ENCODE data around the gene TMEM61. TPM values are rescaled to one million over a fixed set of nuclear protein-coding genes. Genes with fewer than 3 reads are reported as not detected.
"Not testable (repeated sequence)": the region's sequence is repeated elsewhere in the genome, so short reads cannot be mapped to it uniquely, and the experiment has no call there.

The TMEM61 gene
- total RNA-seq, 1 donor = not detected

DNA sequence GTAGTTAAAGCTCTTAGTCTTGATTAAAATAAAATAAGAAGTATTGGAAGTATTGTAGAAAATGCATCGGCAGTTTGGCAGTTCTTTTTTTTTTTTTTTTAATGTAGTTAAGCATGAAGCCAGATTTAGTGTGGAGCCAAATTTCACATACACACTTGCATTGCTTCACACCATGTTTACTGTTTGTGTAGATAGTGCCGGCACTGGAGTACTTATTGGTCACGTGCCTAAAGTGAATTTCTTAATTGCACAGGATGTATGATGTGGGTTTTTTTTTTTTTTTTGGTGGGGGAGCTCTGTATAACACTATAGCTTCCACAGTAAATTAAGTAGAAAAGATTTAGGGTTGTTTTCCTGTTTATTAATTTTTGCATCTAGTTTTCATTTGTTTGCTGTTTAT lies 21.2 kb upstream of the TMEM61 start:
- H3K4me3 ChIP-seq (ENCODE audit: low read depth, low read length) = no peak overlapping the region
- no peak for TF ChIP-seq CTCF (IDR thresholded peaks at IDR 0.05; ENCODE audit: insufficient read depth, low read depth, low read length)
- DNase-seq (ENCODE audit: low read depth) = peak; percentile 17

- DNase-seq (ENCODE audit: low read depth) = no peak
These were observed 17.6 kb upstream of the TMEM61 start for GRCh38 chr1:54962612-54963395.

GRCh38 chr1:54963829-54964228 lies 16.6 kb upstream of the TMEM61 start:
- DNase-seq (ENCODE audit: low read depth); H3K4me3 ChIP-seq (ENCODE audit: low read depth, low read length): not testable (repeated sequence)

More at GRCh38 chr1:54962612-54963395, 17.6 kb upstream of the TMEM61 start:
- TF ChIP-seq CTCF (IDR thresholded peaks at IDR 0.05; ENCODE audit: insufficient read depth, low read depth, low read length) = no peak
- H3K4me3 ChIP-seq (ENCODE audit: low read depth, low read length) = no peak overlapping the region

DNA sequence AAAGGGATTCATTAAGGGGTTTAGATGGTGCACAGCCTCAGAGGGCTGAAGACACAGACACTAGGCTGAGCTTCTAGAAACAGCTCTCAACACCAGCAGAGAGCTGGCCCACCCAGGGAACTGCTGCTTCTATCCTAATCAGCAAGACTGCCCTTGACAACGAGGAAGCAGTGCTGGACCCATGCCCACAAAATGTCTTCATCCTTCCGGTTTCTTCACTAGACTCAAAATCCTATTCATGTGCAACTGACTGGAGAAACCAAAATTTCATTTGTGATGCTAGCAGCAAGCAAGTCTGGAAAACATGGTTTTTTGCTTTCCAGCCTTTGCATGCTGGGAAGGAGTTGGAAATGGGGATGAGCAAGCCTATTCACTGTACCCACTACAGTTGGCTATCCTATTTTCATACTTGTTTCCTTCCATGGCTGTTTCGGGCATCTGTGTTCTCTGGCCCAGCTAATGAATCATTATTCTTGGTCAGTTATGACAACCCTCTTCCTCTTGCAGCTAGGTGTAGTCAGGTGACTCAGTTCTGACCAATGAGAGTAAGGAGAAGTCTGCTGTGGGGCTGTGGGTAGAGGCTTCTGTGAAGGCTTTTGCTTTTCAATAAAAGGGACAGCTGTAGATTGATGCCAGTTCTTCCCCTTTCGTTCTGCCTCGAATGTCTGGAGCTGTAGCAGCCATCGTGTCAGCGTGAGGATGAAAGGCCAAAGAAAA lies 14.6 kb upstream of the TMEM61 start:
- TF ChIP-seq CTCF (IDR thresholded peaks at IDR 0.05; ENCODE audit: insufficient read depth, low read depth, low read length) = no peak
- no peak overlapping the region for H3K4me3 ChIP-seq (ENCODE audit: low read depth, low read length)
- DNase-seq (ENCODE audit: low read depth) = peak; percentile 54

DNA sequence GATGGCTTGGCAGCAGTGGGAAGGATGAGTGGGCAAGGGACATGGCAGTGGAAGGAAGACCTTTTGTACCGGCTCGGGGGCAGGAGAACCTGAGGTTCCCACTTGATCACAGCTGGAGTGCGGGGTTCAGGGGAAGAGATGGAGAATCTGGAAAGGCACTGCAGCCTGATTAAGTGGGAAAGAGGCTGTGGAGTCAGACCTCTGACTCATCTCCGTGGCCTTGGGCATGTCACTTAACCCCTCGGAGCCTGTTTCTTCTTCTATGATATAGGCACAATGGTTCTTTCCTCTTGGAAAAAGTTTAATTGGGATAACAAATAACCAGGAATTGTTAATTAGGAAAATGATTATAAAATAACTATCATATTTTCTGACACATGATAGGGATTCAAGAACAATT lies 13.1 kb upstream of the TMEM61 start:
- no peak for DNase-seq (ENCODE audit: low read depth)
- H3K4me3 ChIP-seq (ENCODE audit: low read depth, low read length) = no peak overlapping the region
- TF ChIP-seq CTCF (IDR thresholded peaks at IDR 0.05; ENCODE audit: insufficient read depth, low read depth, low read length) = no peak

- no peak for DNase-seq (ENCODE audit: low read depth)
- H3K4me3 ChIP-seq (ENCODE audit: low read depth, low read length) = no peak overlapping the region
- TF ChIP-seq CTCF (IDR thresholded peaks at IDR 0.05; ENCODE audit: insufficient read depth, low read depth, low read length) = no peak
These were observed 11.9 kb upstream of the TMEM61 start for GRCh38 chr1:54968551-54968950.

DNA sequence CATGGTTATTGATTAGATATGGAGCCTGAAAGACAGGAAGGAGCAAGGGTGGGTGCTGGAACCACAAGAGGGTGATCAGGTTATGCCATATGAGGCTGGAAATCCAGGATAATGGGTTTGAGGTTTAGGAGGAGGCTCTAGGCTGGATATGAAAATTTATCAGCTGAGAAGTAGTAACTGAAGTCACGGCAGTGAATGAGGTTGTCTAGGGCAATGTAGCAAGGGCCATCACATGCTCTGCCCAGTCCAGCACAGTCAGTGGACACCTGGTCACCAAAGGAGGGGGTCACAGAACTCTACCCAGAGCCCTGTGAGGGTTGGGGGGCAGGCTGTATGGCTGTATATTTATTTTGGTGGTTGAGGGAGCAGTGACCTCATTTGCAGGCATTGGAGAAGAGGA lies 10.5 kb upstream of the TMEM61 start:
- TF ChIP-seq CTCF (IDR thresholded peaks at IDR 0.05; ENCODE audit: insufficient read depth, low read depth, low read length) = no peak
- H3K4me3 ChIP-seq (ENCODE audit: low read depth, low read length) = no peak overlapping the region
- DNase-seq (ENCODE audit: low read depth) = no peak
